Measurements from ENCODE around the gene OR51Q1.

The OR51Q1 gene

GRCh38 chr11:5460983-5461621 is 39.2 kb downstream of the OR51Q1 start:
- no peaks in the 10 kb centered on the region for H3K4me1 Mint-ChIP-seq
- H3K9me3 Mint-ChIP-seq: peaks cover 0 to 8% of the 10 kb centered on the region in 2 donors
- no peaks in the 10 kb centered on the region for H3K36me3 Mint-ChIP-seq
- H3K27me3 Mint-ChIP-seq: peaks cover 8 to 11% of the 10 kb centered on the region in 2 donors
- DNase-seq (no peak), ATAC-seq (replicated peaks) (no peak)
- no peak overlapping the region for H3K27ac Mint-ChIP-seq
- no peak overlapping the region for H3K4me3 Mint-ChIP-seq

GRCh38 chr11:5467527-5467926 is 45.6 kb downstream of the OR51Q1 start:
- DNase-seq (no peak), ATAC-seq (replicated peaks) (no peak)
- Mint-ChIP-seq H3K4me3 (no peak overlapping the region), H3K9me3 (no peaks in the 10 kb centered on the region), H3K27me3 (peaks cover 9 to 15% of the 10 kb centered on the region in 2 donors), H3K27ac (no peak overlapping the region), H3K36me3 (no peaks in the 10 kb centered on the region), H3K4me1 (no peaks in the 10 kb centered on the region)

All from stimulated activated naive B cell treated with anti-CD40 and anti-IgM and Interleukin-4, amounts not matched to agents 10 μg/mL and 1 μg/mL and 100 μg/mL, for 72 hours (primary cell).